Fibroblast of skin of abdomen (primary cell): ENCODE results near the gene PRKAG1.

Experiments used
- DNase-seq: peaks from one replicate; pipeline ENCODE4 v3.0.0-alpha.2; 2013

The PRKAG1 gene

DNA sequence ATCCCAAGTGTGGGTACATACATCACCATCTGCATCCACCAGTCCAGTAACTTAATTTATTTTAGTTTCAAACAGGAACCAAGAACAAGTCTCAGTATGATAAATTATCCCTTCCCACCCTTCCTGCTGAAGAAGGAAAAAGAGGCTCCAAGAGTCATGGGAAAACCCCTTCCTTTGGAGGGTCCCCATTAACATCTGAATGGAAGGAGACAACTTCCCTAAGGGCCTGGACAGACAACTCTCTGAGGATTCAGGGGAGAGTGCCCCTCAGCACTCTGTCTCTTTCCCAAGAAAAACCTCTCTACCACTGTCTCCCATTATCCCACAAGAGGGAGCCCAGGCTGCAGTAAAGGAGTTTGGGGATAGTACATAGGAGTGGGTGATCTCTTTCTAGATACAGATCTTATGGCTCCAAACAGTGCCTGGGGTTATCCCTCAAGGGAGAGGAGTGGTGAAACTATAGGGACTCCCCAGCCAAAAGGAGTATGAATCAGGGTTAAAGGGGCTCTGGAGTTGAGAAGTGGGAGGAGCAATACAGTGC lies 53.2 kb downstream of the PRKAG1 start:
- DNase-seq: no peak

DNA sequence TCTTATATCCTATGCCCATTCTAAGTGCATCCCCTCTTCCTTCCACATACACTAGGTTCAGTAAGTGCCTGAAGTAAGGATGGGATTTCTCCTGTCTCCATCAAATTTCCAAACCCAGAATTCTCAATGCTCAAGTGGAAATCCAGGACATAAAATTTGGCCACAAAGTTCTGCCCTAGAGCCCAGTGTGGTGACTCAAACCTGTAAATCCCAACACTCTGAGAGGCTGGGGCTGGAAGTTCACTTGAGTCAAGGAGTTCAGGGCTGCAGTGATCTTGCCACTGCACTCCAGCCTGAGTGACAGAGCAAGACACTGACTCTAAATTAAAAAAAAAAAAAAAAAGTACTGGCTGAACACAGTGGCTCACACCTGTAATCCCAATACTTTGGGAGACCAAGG lies 56.8 kb downstream of the PRKAG1 start:
- DNase-seq: no peak

DNA sequence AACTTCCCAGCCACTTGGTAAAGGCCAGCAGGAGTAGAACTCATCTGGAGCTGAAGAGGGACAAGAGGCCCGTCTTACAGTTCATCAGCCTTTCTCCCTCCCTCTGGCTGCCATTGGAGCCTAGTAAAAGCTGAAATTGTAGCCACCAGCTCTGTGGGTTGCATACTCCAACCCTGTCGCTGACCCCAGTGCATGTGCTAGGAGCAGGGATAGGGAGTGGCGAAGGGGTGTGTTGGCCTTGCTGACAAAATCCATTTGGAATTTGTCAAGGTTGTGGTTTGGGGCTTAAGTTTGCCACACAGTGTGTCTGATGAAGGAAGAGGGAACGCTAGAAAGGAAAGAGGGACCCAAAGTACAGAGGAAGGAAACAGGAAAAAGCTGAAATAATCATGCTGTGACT lies 57.2 kb downstream of the PRKAG1 start:
- DNase-seq: no peak

DNA sequence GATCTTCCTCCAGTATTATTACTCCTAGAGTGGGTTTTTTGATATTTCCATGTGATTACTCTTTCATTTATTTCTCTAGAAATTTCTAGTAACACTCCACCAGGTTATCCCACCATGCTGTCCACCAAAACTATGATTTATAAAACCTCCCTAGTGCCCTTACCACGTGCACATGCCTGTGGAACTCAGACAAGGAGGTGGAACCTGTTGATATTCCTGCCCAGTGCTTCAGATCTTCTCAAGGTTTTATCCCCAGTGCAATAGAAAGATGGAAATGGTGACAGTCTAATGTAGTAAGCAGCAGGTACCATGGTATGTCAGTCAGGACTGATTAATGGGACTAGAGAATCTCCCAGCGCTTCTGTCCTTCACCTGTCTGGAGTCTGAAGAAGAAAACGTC lies 57.7 kb downstream of the PRKAG1 start:
- no peak for DNase-seq

DNA sequence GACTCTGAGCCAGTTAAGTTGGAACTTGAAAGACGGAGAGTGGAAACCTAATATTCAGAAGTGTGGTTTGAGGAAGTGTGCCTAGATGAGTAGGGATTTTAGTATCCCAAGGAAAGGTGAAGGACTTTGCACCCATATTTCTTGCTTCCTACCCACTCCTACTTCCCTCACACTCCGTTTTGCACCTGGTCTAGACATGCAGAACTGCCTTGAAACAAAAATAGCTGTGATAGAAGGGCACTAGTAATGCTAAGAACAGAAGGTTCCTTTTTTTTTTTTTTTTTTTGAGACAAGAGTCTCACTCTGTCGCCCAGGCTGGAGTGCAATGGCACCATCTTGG lies 60.6 kb downstream of the PRKAG1 start:
- no peak for DNase-seq

DNA sequence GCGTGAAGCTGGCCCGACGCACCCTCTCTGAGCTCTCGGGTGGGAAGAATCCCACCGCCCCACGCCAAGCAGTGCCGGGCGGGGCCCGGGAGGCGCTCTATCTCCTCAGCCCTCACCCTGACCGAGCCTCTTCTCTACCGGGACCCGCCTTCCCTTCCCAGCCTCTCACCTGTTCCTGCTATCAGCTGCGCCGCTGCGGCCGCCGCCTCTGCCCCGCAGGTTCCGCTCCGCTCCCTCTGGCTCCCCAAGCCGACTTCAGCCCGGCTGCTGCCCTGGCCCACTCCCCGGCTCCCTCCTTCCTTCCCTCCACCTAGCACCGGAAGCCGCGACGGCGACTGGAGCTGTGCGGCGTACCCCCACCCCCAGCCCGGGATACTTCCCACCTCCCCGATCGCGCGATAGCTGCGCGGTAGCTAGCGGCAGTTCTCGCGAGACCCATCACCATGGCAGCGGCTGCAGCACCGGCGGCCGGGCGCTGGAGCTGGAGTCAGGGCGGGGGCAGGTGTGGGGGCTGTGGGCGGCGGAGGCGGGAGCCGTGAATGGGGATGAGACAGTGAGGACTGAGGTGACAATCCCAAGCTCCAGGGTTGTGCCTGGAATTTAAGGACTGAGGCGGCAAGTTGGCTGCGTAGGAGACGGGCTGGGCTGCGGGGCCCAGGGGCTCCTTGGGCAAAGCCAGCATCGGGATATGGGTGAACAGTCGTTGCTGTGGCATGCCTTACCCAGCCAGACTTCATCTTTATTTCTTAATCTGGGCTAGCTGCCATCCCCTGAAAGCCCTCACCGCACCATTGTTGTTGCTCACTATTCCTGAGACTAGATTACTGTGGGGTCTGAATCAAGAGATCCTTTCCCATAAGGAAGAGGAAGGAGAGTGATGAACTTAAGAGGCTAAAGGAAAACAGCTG lies 61.2 kb downstream of the PRKAG1 start, which contains the start of gene ARF3:
Gene ARF3, minus strand, starts transcription at position 347 of the 908 bp plus-strand sequence. CDS start 16,392 bp downstream, outside the sequence.
- DNase-seq: peak; percentile 94

DNA sequence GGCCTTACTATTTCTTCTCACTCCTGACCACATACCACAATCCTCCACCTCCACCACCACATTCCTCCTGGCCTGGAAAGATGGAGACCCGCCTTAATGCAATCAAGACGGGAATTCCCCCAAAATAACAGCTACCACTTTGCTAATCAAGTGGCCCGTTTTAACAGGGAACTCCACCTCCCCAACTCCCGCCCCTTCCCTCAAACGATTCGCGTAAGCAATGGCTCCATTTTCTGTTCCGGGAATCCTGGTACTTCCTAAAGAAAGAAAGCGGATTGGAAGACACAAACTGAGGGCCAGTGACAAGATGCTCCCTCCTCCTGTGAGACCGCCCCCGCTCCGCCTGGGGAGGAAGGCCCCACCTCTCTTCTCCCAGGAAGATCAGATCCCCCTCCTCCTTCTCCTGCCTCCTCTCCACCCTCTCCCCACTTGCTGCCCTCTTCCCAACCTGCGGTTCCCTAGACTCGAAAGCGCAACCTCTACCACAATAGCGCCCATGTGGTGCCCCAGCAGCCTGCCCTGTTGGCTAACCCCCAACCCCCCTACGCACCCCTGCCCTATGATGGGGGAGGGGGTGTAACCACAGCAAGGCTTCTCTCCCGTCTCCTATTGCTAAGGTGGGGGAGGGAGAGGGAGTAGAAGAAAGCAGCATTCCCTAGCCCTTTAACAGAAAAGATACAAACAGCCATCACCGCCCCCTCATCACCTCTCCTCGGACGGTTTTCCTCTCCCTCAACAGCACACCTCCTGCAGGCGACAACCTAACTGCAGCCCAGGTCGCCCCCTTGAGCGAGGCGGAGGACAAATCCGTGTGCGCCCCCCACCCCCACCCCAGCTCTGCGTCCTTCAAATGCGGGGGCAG lies 62.1 kb downstream of the PRKAG1 start:
- DNase-seq: peak; percentile 96

DNA sequence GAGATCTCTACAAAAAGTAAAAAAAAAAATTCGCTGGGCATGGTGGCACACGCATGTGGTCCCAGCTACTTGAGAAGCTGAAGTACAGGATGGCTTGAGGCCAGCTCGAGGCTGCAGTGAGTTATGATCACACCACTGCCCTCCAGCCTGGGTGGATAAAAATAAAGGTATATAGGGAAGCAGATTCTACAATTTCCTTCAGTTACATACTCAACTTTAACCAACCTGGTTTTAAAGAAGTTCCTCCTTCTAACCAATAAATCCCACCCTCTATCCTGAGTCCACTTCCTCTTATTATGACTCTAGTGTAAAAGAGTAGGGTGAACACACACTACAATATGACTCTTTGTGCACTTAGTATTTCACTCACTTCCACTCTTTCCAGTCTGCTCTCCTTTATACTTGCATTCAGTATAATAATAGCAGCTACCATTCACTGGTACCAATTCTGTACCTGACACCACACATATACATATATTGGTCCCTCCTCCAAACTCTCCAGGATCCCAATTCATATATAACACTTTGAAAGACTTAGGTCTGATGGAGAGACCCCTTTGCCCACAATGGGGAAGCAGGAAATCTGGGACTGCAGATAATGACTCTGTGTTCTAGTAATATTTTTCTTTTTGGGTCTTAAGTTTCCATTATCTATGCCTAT lies 63.6 kb downstream of the PRKAG1 start:
- DNase-seq: no peak

DNA sequence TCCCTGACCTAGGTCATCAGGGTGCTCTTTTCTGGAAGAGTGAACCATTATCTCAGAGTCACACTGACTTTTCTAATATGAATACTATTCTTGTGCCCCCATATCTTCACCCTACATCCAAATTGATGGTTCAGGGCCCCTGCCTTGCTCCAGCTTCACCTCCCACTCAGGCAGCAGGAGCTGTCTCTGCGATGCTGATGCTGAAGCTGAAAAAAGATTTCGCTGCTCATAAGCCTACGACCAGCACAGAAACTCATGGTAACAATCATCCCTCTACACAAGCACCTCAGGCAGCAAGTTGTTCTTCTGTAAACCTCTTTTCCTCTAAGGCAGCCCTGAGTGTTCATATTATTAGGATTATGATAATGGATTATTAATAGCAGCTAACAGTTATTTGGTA lies 64.5 kb downstream of the PRKAG1 start:
- no peak for DNase-seq

DNA sequence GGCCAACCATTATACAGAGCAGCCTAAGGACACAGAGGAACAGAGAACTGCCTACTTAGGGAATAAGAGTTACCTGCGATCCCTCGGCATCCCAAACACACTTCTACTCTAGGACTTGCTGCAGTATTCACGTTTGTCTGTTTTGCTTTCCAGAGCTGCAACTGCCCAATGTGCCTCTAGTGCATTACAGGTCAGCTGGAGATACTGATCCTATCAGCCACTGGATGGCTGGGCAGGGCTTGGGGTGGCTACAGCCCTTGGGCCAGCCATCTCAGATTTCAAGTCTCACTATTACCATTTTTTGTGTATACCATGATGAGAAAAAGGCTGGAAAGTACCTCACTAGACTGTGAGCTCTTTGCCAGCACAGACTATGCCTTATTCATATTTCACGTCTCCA lies 65.9 kb downstream of the PRKAG1 start:
- DNase-seq: no peak
